Ovary (tissue), 3 donors: ENCODE data around the gene NMT2.

Experiments used
- CTCF ChIP-seq, 3 donors: fragments of 450-650 bp in 2 of 3; fragments of 200-600 bp in 1 of 3; IDR thresholded peaks; one replicate each; pipeline versions ENCODE4 v1.5.1 to v1.8.0; 2016 to 2022; ENCODE audit warnings: antibody characterized with exemption in 3 of 3, mild to moderate bottlenecking in 1 of 3
- EP300 ChIP-seq: sonication (generic); formaldehyde crosslinking; IDR thresholded peaks from one replicate; pipeline ENCODE4 v1.6.1; 2017; ENCODE audit warnings: antibody characterized with exemption
- donor health status: DM: no; HTN: no; CAD: no.

- TF ChIP-seq EP300 (no peak), CTCF (IDR thresholded peaks at IDR 0.05) (no peak)
These were observed 23.7 kb downstream of the NMT2 start for GRCh38 chr10:15144788-15145187.
